Right lobe of liver (tissue), 6 donors: ENCODE results near the gene THUMPD2. TPM values are rescaled to one million over a fixed set of nuclear protein-coding genes. Genes with fewer than 3 reads are reported as not detected.

Experiments
- ATAC-seq, 4 donors: fragments of 200-7000 bp; cut with Tn5 transposase; one replicate each; pipeline ENCODE4 v1.9.1; 2020; ENCODE audit warnings: mild to moderate bottlenecking in 4 of 4, moderate library complexity in 4 of 4
- DNase-seq, 3 donors: peaks; one replicate each; pipeline ENCODE4 v3.0.0-alpha.2; 2020
- H3K27ac ChIP-seq, 3 donors: fragments of 200-600 bp; one replicate each; pipeline ENCODE4 v1.8.0; 2022
- H3K27me3 ChIP-seq, 2 donors: fragments of 200-600 bp; one replicate each; pipeline ENCODE4 v1.8.0; 2022
- H3K36me3 ChIP-seq, 4 donors: fragments of 200-600 bp; sonication (generic) in 1 of 4; one replicate each; pipeline versions ENCODE4 v1.5.1 to v1.8.0; 2017 to 2022; ENCODE audit warnings: control low read depth in 1 of 4
- H3K4me1 ChIP-seq, 4 donors: fragments of 200-600 bp; sonication (generic) in 1 of 4; one replicate each; pipeline versions ENCODE4 v1.5.1 to v1.8.0; 2017 to 2022; ENCODE audit warnings: control low read depth in 1 of 4
- H3K4me3 ChIP-seq, 3 donors: fragments of 200-600 bp; one replicate each; pipeline ENCODE4 v1.8.0; 2022
- H3K9me3 ChIP-seq, 4 donors: fragments of 200-600 bp; sonication (generic) in 1 of 4; one replicate each; pipeline versions ENCODE4 v1.5.1 to v1.8.0; 2017 to 2022; ENCODE audit warnings: control low read depth in 1 of 4
- CTCF ChIP-seq, 4 donors: fragments of 200-600 bp in 3 of 4; fragments of 450-650 bp in 1 of 4; IDR thresholded peaks; one replicate each; pipeline versions ENCODE4 v1.5.1 to v1.8.0; 2016 to 2022; ENCODE audit warnings: antibody characterized with exemption in 4 of 4, mild to moderate bottlenecking in 2 of 4
- POLR2A ChIP-seq: fragments of 450-650 bp; IDR thresholded peaks from one replicate; pipeline ENCODE4 v1.6.1; 2017; ENCODE audit warnings: antibody characterized with exemption, mild to moderate bottlenecking
- WGBS: methylation state at CpG from one replicate; pipeline ENCODE4 v1.1.6; 2018; ENCODE audit warnings: low coverage, low lambda C conversion rate; ENCODE audit not compliant: insufficient coverage; ENCODE audit errors: missing lambda C conversion rate; 5-methylcytosine and 5-hydroxymethylcytosine counted together
- intact Hi-C, 2 donors: fragments of 100-400 bp; cut with DNase I; formaldehyde crosslinking; loops; one replicate each; pipeline versions ENCODE4 v1.11.2 to v1.14.1; 2022
- total RNA-seq, 6 experiments: library from RNA; depleted of rRNA in 2 of 6; stranded (reverse); fragments of >200 nt in 2 of 6; fragmentation: NEBNext Ultra II Directional in 3 of 6; extraction: Animal tissue kit (Norgen Biotek cat#: 25700) in 3 of 6; gene quantifications; one replicate each; pipeline versions ENCODE4 v1.1.0 to v1.2.4, GENCODE V29; 2016 to 2023
- donor health status: DM: no; HTN: yes; CAD: no.
- donor health status: DM: no; HTN: no; CAD: no.
- donor health status: DM: no; HTN: no; CAD: no.
- donor health status: DM: no; HTN: yes; CAD: no.
- donor health status: DM: no; HTN: yes; CAD: no.

The THUMPD2 gene
- total RNA-seq, 6 experiments from 2014 or later: 1.6 to 4.3 (median 3.4) TPM

- no peaks in the 10 kb centered on the region for H3K4me1 ChIP-seq
- no peak for DNase-seq
- ATAC-seq: peak in 2 of 4 donors; percentile 10 to 12
- H3K27me3 ChIP-seq: no peaks in the 10 kb centered on the region
- TF ChIP-seq POLR2A (no peak), CTCF (IDR thresholded peaks at IDR 0.05) (no peak)
- H3K36me3 ChIP-seq: peaks cover 0 to 7% (median 0%) of the 10 kb centered on the region in 4 donors
- WGBS: no CpG with 5 or more reads among the region's 1 CpG
- intact Hi-C loops: no loop called here
- H3K9me3 ChIP-seq: no peaks in the 10 kb centered on the region
- H3K4me3 ChIP-seq: no peak overlapping the region
- H3K27ac ChIP-seq: no peak overlapping the region
These were observed 46.6 kb downstream of the THUMPD2 start for GRCh38 chr2:39732482-39732881.

GRCh38 chr2:39731546-39731945 is 47.5 kb downstream of the THUMPD2 start:
- intact Hi-C loops: no loop called here
- WGBS: 71% methylated on average over 1 of the region's 3 CpGs
- no peak for ATAC-seq

GRCh38 chr2:39730685-39731302 is 48.3 kb downstream of the THUMPD2 start:
- TF ChIP-seq CTCF (IDR thresholded peaks at IDR 0.05) (peak; percentile 30 to 53 (median 44)), POLR2A (no peak)
- Histone ChIP-seq H3K4me3 (no peak overlapping the region), H3K9me3 (no peaks in the 10 kb centered on the region), H3K4me1 (no peaks in the 10 kb centered on the region), H3K27ac (no peak overlapping the region), H3K27me3 (no peaks in the 10 kb centered on the region), H3K36me3 (no peaks in the 10 kb centered on the region)
- ATAC-seq (peak; percentile 46 to 67 (median 58)), DNase-seq (no peak)
- 90% methylated on average over 2 of the region's 2 CpGs for WGBS
- intact Hi-C loops: no loop called here

More at GRCh38 chr2:39731546-39731945, 47.5 kb downstream of the THUMPD2 start:
- Histone ChIP-seq H3K27ac (no peak overlapping the region), H3K4me3 (no peak overlapping the region), H3K9me3 (no peaks in the 10 kb centered on the region), H3K36me3 (peaks cover 0 to 4% (median 0%) of the 10 kb centered on the region in 4 donors), H3K27me3 (no peaks in the 10 kb centered on the region), H3K4me1 (no peaks in the 10 kb centered on the region)
- no peak for DNase-seq
- TF ChIP-seq POLR2A (no peak), CTCF (IDR thresholded peaks at IDR 0.05) (no peak)

- H3K27ac ChIP-seq: no peak overlapping the region
- H3K27me3 ChIP-seq: no peaks in the 10 kb centered on the region
- DNase-seq (no peak), ATAC-seq (no peak)
- H3K4me3 ChIP-seq: no peak overlapping the region
- no peaks in the 10 kb centered on the region for H3K4me1 ChIP-seq
- 97% methylated on average over 3 of the region's 5 CpGs for WGBS
- intact Hi-C loops: no loop called here
- H3K9me3 ChIP-seq: no peaks in the 10 kb centered on the region
- TF ChIP-seq CTCF (IDR thresholded peaks at IDR 0.05): no peak
- no peak for TF ChIP-seq POLR2A
- no peaks in the 10 kb centered on the region for H3K36me3 ChIP-seq
These were observed 48.8 kb downstream of the THUMPD2 start for GRCh38 chr2:39730276-39730675.
